ENCODE results near the gene ARL8A. TPM values are rescaled to one million over a fixed set of nuclear protein-coding genes. Genes with fewer than 3 reads are reported as not detected.

The ARL8A gene
- total RNA-seq, 1 experiment from 2014 or later: 45.6 TPM

DNA sequence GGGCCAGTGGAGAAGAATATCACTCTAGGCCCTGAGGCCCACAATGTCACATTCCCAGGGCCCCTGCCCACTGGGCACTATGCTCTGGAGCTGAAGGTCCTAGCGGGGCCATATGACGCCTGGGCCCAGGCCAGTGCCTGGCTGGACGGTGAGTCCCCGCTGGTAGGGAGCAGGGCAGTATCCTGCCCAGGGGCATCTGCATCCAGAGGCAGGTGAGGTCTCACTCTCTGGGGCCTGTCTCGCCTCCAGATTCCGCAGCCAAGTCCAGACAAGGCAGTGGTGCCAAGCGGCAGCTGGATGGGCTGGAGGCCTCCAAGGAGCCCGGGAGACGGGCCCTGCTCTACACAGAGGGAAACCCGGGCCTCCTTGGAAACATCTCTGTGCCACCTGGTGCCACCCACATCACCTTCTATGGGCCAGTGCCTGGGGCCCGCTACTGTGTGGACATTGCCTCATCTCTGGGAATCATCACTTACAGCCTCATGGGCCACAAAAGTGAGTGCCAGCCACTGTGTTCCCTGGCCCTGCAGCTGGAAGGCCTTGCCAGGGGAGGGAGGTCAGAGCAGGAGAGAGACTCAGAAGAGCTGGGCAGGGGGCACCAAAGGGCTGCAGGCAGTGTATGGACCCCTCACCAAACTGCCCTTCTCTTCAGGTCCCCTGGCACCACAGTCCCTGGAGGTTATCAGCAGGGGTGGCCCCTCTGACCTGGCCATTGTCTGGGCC, 26.9 kb upstream of the ARL8A start:
- intact Hi-C loops (cut with micrococcal nuclease): no loop called here
- no peak for ATAC-seq
- POLR2A ChIA-PET: no interaction called here

More for the DNA sequence above, 26.9 kb upstream of the ARL8A start:
- Histone ChIP-seq H3K4me1 (ENCODE audit: control insufficient read depth in 1 of 2, insufficient read depth in 2 of 2, low read length in 2 of 2) (no peaks in the 10 kb centered on the region), H3K79me2 (ENCODE audit: insufficient read depth, low read length) (no peaks in the 10 kb centered on the region), H4K20me1 (ENCODE audit: insufficient read depth) (no peaks in the 10 kb centered on the region), H3K9ac (ENCODE audit: low read length) (no peak overlapping the region), H3K27me3 (ENCODE audit: insufficient read depth, low read length) (no peaks in the 10 kb centered on the region), H3K4me2 (ENCODE audit: low read length) (no peak overlapping the region), H3K27ac (ENCODE audit: low read depth, low read length) (no peak overlapping the region), H3K9me2 (ENCODE audit: insufficient read depth) (no peaks in the 10 kb centered on the region), H3K9me3 (ENCODE audit: control insufficient read depth in 1 of 2, insufficient read depth in 1 of 2, low read depth in 1 of 2, low read length in 2 of 2) (no peaks in the 10 kb centered on the region), H3K4me3 (replicated peaks in 1 of 2; ENCODE audit: low read depth in 1 of 2, low read length in 2 of 2) (no peak overlapping the region), H3K36me3 (ENCODE audit: control insufficient read depth in 1 of 2, insufficient read depth in 2 of 2, low read length in 2 of 2) (no peaks in the 10 kb centered on the region), H2AFZ (ENCODE audit: low read depth, low read length, poor library complexity, severe bottlenecking) (no peak overlapping the region)
- BruUV-seq (replicated peaks): no TSS peak
- DNase-seq (ENCODE audit: low read depth, low spot score): no peak
- ChIA-PET RAD21 (ENCODE audit: low non-redundant PET in 1 of 2, low total read pairs in 2 of 2, uncharacterized antibody in 2 of 2, unreplicated experiment in 2 of 2) (no interaction called here), CTCF (interaction anchor here (0.6 kb wide), 1 partner anchor 67 kb away, joined by 3 read pairs; no protein-coding TSS in a partner anchor)
- TF ChIP-seq POLR2AphosphoS5 (IDR thresholded peaks at IDR 0.05; ENCODE audit: low read depth, low read length) (no peak), ELF1 (IDR thresholded peaks at IDR 0.05; ENCODE audit: borderline replicate concordance, low read depth) (no peak), EGR1 (IDR thresholded peaks at IDR 0.05; ENCODE audit: low read depth) (no peak), CEBPB (IDR thresholded peaks at IDR 0.05; ENCODE audit: low read depth) (no peak), EZH2phosphoT487 (IDR thresholded peaks at IDR 0.05; ENCODE audit: borderline replicate concordance) (no peak), RAD21 (IDR thresholded peaks at IDR 0.05; ENCODE audit: low read depth) (no peak), SP1 (IDR thresholded peaks at IDR 0.05; ENCODE audit: low read depth) (no peak), ZFX (IDR thresholded peaks at IDR 0.05) (no peak), TCF7L2 (IDR thresholded peaks at IDR 0.05; ENCODE audit: borderline replicate concordance, extremely low read depth, insufficient read depth, insufficient read length) (no peak), YY1 (IDR thresholded peaks at IDR 0.05; ENCODE audit: extremely low read depth, insufficient replicate concordance, low read depth, low read length) (no peak), REST (IDR thresholded peaks at IDR 0.05; ENCODE audit: low read depth) (no peak), EZH2 (IDR thresholded peaks at IDR 0.05) (no peak), CTCF (IDR thresholded peaks at IDR 0.05 in 2 of 3, conservative IDR thresholded peaks at IDR 0.05 in 1 of 3; ENCODE audit: borderline replicate concordance in 1 of 3, insufficient read depth in 1 of 3, low read depth in 2 of 3, low read length in 2 of 3) (no peak), POLR2A (IDR thresholded peaks at IDR 0.05; ENCODE audit: borderline replicate concordance, extremely low read depth, insufficient read depth, insufficient read length) (no peak), CBX3 (IDR thresholded peaks at IDR 0.05; ENCODE audit: low read depth) (no peak), JUND (IDR thresholded peaks at IDR 0.05) (no peak), SIN3A (IDR thresholded peaks at IDR 0.05; ENCODE audit: low read depth) (no peak)
- TF ChIP-seq, protein P1, sequence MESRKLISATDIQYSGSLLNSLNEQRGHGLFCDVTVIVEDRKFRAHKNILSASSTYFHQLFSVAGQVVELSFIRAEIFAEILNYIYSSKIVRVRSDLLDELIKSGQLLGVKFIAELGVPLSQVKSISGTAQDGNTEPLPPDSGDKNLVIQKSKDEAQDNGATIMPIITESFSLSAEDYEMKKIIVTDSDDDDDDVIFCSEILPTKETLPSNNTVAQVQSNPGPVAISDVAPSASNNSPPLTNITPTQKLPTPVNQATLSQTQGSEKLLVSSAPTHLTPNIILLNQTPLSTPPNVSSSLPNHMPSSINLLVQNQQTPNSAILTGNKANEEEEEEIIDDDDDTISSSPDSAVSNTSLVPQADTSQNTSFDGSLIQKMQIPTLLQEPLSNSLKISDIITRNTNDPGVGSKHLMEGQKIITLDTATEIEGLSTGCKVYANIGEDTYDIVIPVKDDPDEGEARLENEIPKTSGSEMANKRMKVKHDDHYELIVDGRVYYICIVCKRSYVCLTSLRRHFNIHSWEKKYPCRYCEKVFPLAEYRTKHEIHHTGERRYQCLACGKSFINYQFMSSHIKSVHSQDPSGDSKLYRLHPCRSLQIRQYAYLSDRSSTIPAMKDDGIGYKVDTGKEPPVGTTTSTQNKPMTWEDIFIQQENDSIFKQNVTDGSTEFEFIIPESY (IDR thresholded peaks at IDR 0.05; ENCODE audit: extremely low read depth, insufficient replicate concordance, low read length): no peak
- TF ChIP-seq, protein P2, sequence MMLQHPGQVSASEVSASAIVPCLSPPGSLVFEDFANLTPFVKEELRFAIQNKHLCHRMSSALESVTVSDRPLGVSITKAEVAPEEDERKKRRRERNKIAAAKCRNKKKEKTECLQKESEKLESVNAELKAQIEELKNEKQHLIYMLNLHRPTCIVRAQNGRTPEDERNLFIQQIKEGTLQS (IDR thresholded peaks at IDR 0.05): no peak
- TF ChIP-seq, protein P3, sequence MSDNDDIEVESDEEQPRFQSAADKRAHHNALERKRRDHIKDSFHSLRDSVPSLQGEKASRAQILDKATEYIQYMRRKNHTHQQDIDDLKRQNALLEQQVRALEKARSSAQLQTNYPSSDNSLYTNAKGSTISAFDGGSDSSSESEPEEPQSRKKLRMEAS (IDR thresholded peaks at IDR 0.05): no peak
